GM23338 (cell line): Measurements from ENCODE around the gene VDR. TPM values are rescaled to one million over a fixed set of nuclear protein-coding genes. Genes with fewer than 3 reads are reported as not detected.

Experiments used
- ATAC-seq: fragments of 200-7000 bp; cut with Tn5 transposase; 3 replicates; pipeline ENCODE4 v1.9.1; 2020
- DNase-seq: peaks from one replicate; pipeline ENCODE4 v3.0.0-alpha.2; 2015; ENCODE audit warnings: low spot score
- H2AFZ ChIP-seq: fragments of 200-600 bp; sonication (generic); 2 replicates; pipeline ENCODE4 v1.8.0; 2016; ENCODE audit warnings: antibody characterized with exemption, mild to moderate bottlenecking, moderate library complexity
- H3F3A ChIP-seq: fragments of 200-600 bp; sonication (generic); replicated peaks from 2 replicates; pipeline ENCODE4 v1.8.0; 2017; ENCODE audit warnings: antibody characterized with exemption, mixed run types, low read depth
- H3K27ac ChIP-seq: fragments of 200-600 bp; sonication (generic); 2 replicates; pipeline ENCODE4 v1.6.1; 2016; ENCODE audit warnings: low read depth
- H3K27me3 ChIP-seq: fragments of 200-600 bp; sonication (generic); 2 replicates; pipeline ENCODE4 v1.8.0; 2016; ENCODE audit warnings: mild to moderate bottlenecking, mixed run types, moderate library complexity; ENCODE audit not compliant: insufficient read depth
- H3K36me3 ChIP-seq: fragments of 200-600 bp; sonication (generic); 2 replicates; pipeline ENCODE4 v1.8.0; 2016; ENCODE audit warnings: mild to moderate bottlenecking; ENCODE audit not compliant: insufficient read depth
- H3K4me1 ChIP-seq: fragments of 200-600 bp; sonication (generic); 2 replicates; pipeline ENCODE4 v1.8.0; 2016; ENCODE audit warnings: mild to moderate bottlenecking, moderate library complexity; ENCODE audit not compliant: insufficient read depth
- H3K4me2 ChIP-seq: fragments of 200-600 bp; sonication (generic); 2 replicates; pipeline ENCODE4 v1.7.1; 2017; ENCODE audit warnings: mixed run types
- H3K4me3 ChIP-seq: fragments of 200-600 bp; sonication (generic); 2 replicates; pipeline ENCODE4 v1.6.1; 2016; ENCODE audit warnings: mixed run types
- H3K79me2 ChIP-seq: fragments of 200-600 bp; sonication (generic); replicated peaks from 2 replicates; pipeline ENCODE4 v1.8.0; 2017; ENCODE audit warnings: mild to moderate bottlenecking; ENCODE audit not compliant: insufficient read depth
- H3K9me2 ChIP-seq: fragments of 200-600 bp; sonication (generic); 2 replicates; pipeline ENCODE4 v1.8.0; 2017; ENCODE audit not compliant: insufficient read depth
- H4K20me1 ChIP-seq: fragments of 200-600 bp; sonication (generic); replicated peaks from 2 replicates; pipeline ENCODE4 v1.8.0; 2017; ENCODE audit warnings: mild to moderate bottlenecking; ENCODE audit not compliant: insufficient read depth
- H3K27ac Mint-ChIP-seq: 2 replicates; pipeline ENCODE4 v1.8.0; 2020; ENCODE audit warnings: inconsistent platforms, mild to moderate bottlenecking, moderate library complexity, mixed read lengths
- H3K27me3 Mint-ChIP-seq: 3 replicates; pipeline ENCODE4 v1.8.0; 2022; ENCODE audit warnings: low read depth, mild to moderate bottlenecking, moderate library complexity, mixed read lengths, inconsistent platforms; ENCODE audit not compliant: insufficient read depth, poor library complexity
- H3K36me3 Mint-ChIP-seq: 3 replicates; pipeline ENCODE4 v1.8.0; 2021; ENCODE audit warnings: low read depth, mild to moderate bottlenecking, inconsistent platforms, moderate library complexity, mixed read lengths
- H3K4me1 Mint-ChIP-seq: 3 replicates; pipeline ENCODE4 v1.8.0; 2020; ENCODE audit warnings: mild to moderate bottlenecking, inconsistent platforms, mixed read lengths
- H3K4me3 Mint-ChIP-seq: 3 replicates; pipeline ENCODE4 v1.8.0; 2021; ENCODE audit warnings: moderate library complexity, mild to moderate bottlenecking, inconsistent platforms, mixed read lengths
- H3K9me3 Mint-ChIP-seq: 3 replicates; pipeline ENCODE4 v1.8.0; 2020; ENCODE audit warnings: moderate library complexity, mild to moderate bottlenecking, inconsistent platforms, mixed read lengths
- CREB1 ChIP-seq: fragments of 250-450 bp; sonication (Bioruptor Pico); IDR thresholded peaks from 2 replicates; pipeline ENCODE4 v1.5.0; 2020; ENCODE audit warnings: low read depth, mild to moderate bottlenecking, moderate library complexity
- ETS1 ChIP-seq: IDR thresholded peaks from 2 replicates; pipeline ENCODE4 v1.6.1; 2016; ENCODE audit warnings: antibody characterized with exemption
- NANOG ChIP-seq: IDR thresholded peaks from 2 replicates; pipeline ENCODE4 v1.6.1; 2016; ENCODE audit warnings: antibody characterized with exemption, borderline replicate concordance
- POLR2AphosphoS5 ChIP-seq: IDR thresholded peaks from 2 replicates; pipeline ENCODE4 v1.6.1; 2016; ENCODE audit warnings: antibody characterized with exemption, low read depth
- ZNF114 ChIP-seq: fragments of 250-450 bp; sonication (Bioruptor Pico); IDR thresholded peaks from 2 replicates; pipeline ENCODE4 v1.5.0; 2020; ENCODE audit warnings: mild to moderate bottlenecking, moderate library complexity
- ZNF331 ChIP-seq: fragments of 250-450 bp; sonication (Bioruptor Pico); IDR thresholded peaks from 2 replicates; pipeline ENCODE4 v1.5.0; 2020; ENCODE audit warnings: low read depth, mild to moderate bottlenecking, moderate library complexity
- ZNF462 ChIP-seq: fragments of 250-450 bp; sonication (Bioruptor Pico); IDR thresholded peaks from 2 replicates; pipeline ENCODE4 v1.5.0; 2020; ENCODE audit warnings: mild to moderate bottlenecking, moderate library complexity
- polyA plus RNA-seq: library from polyadenylated mRNA; unstranded; fragments of >200 nt; fragmentation: Nextera tagmentation; extraction: Ambion mirVana; gene quantifications from 2 replicates; pipeline ENCODE4 v1.2.1, GENCODE V29; 2016
- total RNA-seq: library from RNA; depleted of rRNA; stranded (reverse); fragments of >200 nt; shearing (Covaris generic); gene quantifications from 2 replicates; pipeline ENCODE4 v1.2.3, GENCODE V29; 2014

The VDR gene
- total and polyA plus RNA-seq, 2 experiments from 2014 or later = 0.37 to 1.4 TPM

GRCh38 chr12:47814539-47815170 lies 90.1 kb downstream of the VDR start (continued):
- no peak for TF ChIP-seq CREB1 (CRISPR knock-in tag)
- TF ChIP-seq ZNF114 (CRISPR knock-in tag) = no peak
- TF ChIP-seq POLR2AphosphoS5 = no peak
- no peak for TF ChIP-seq ZNF462 (CRISPR knock-in tag)
- no peak for TF ChIP-seq NANOG
- no peak for TF ChIP-seq ZNF331

GRCh38 chr12:47813511-47814196 lies 91.1 kb downstream of the VDR start:
- H3K4me1 Mint-ChIP-seq = peaks cover 88% of the 10 kb centered on the region
- no peaks in the 10 kb centered on the region for H3K9me3 Mint-ChIP-seq
- H3K27ac ChIP-seq = peak overlapping the region; percentile 98
- peaks cover 11% of the 10 kb centered on the region for H3K36me3 Mint-ChIP-seq
- H3F3A ChIP-seq = peaks cover 25% of the 10 kb centered on the region
- no peak for TF ChIP-seq ETS1
- peaks cover 9% of the 10 kb centered on the region for H3K27me3 Mint-ChIP-seq
- H3K27ac Mint-ChIP-seq = peak overlapping the region; percentile 94
- H2AFZ ChIP-seq = no peak overlapping the region
- peak overlapping the region; percentile 62 for H3K4me3 ChIP-seq
- no peaks in the 10 kb centered on the region; the same call in 1 of the 2 replicates for H3K36me3 ChIP-seq
- H3K4me2 ChIP-seq = peak overlapping the region; percentile 94
- peak; percentile 50 for DNase-seq
- no peaks in the 10 kb centered on the region for H3K27me3 ChIP-seq
- H3K4me3 Mint-ChIP-seq = peak overlapping the region; percentile 70
- peaks cover 35% of the 10 kb centered on the region for H4K20me1 ChIP-seq
- H3K79me2 ChIP-seq = peaks cover 88% of the 10 kb centered on the region
- peak; percentile 2; the same call in 2 of the 3 replicates for ATAC-seq
- H3K4me1 ChIP-seq = peaks cover 87% of the 10 kb centered on the region
- no peaks in the 10 kb centered on the region for H3K9me2 ChIP-seq
